Liver (tissue), 3 donors: ENCODE data around the gene ROPN1B.
"Not testable (repeated sequence)": the region's sequence is repeated elsewhere in the genome, so short reads cannot be mapped to it uniquely, and the experiment has no call there.

Experiments
- CTCF ChIP-seq: fragments of 150-350 bp; IDR thresholded peaks from 2 replicates; pipeline ENCODE4 v1.5.1; 2017; ENCODE audit warnings: improper control_type of control experiment, low read depth, low read length; ENCODE audit not compliant: missing input control
- GABPA ChIP-seq, 2 donors: IDR thresholded peaks in 1 of 2; conservative IDR thresholded peaks in 1 of 2; 2 replicates each; pipeline ENCODE4 v1.6.1; 2016; ENCODE audit warnings: antibody characterized with exemption in 2 of 2, mild to moderate bottlenecking in 1 of 2, moderate library complexity in 1 of 2
- MAX ChIP-seq: IDR thresholded peaks from 2 replicates; pipeline ENCODE4 v1.6.1; 2016; ENCODE audit warnings: antibody characterized with exemption
- REST ChIP-seq: IDR thresholded peaks from 2 replicates; pipeline ENCODE4 v1.6.1; 2016; ENCODE audit warnings: antibody characterized with exemption, mild to moderate bottlenecking
- donor health status: healthy.
- donor health status: healthy.

- not testable (repeated sequence) for TF ChIP-seq CTCF; REST; MAX; GABPA (IDR thresholded peaks at IDR 0.05 in 1 of 2, conservative IDR thresholded peaks at IDR 0.05 in 1 of 2)
Measured at GRCh38 chr3:125924276-125924675, 44.7 kb upstream of the ROPN1B start.
